NCI-H82 treated with DMSO at 0.1 percent for 48 hours (cell line): ENCODE data around the gene IL36RN.

Experiments
- DNase-seq: peaks from one replicate; lab custom pipeline; 2025; ENCODE audit not compliant: unreplicated experiment; lab: John Stamatoyannopoulos, UW

Gene IL36RN

GRCh38 chr2:113058998-113059960, at the start of gene IL36RN:
IL36RN (plus strand) TSS chr2:113059198; CDS start chr2:113059439, 241 bp downstream.
- no peak for DNase-seq

- no peak for DNase-seq
These were observed 49.4 kb upstream of the IL36RN start for GRCh38 chr2:113009622-113010021.

GRCh38 chr2:113010088-113010487, 48.9 kb upstream of the IL36RN start:
- DNase-seq, result no peak

GRCh38 chr2:113011108-113011507, 47.9 kb upstream of the IL36RN start:
- DNase-seq, result no peak

GRCh38 chr2:113012436-113013335, 46.3 kb upstream of the IL36RN start:
- DNase-seq, result no peak

- no peak for DNase-seq
These were observed 45.7 kb upstream of the IL36RN start for GRCh38 chr2:113013336-113013661.

GRCh38 chr2:113014067-113014466, 44.9 kb upstream of the IL36RN start:
- DNase-seq, result no peak

GRCh38 chr2:113015042-113015441, 44.0 kb upstream of the IL36RN start:
- DNase-seq, result no peak

GRCh38 chr2:113015655-113016054, 43.3 kb upstream of the IL36RN start:
- DNase-seq, result no peak

- DNase-seq, result no peak
These were observed 40.5 kb upstream of the IL36RN start for GRCh38 chr2:113018509-113018908.

GRCh38 chr2:113021312-113021711, 37.7 kb upstream of the IL36RN start:
- DNase-seq, result no peak

GRCh38 chr2:113024764-113025163, 34.2 kb upstream of the IL36RN start:
- DNase-seq, result no peak

- no peak for DNase-seq
These were observed 33.3 kb upstream of the IL36RN start for GRCh38 chr2:113025737-113026136.

GRCh38 chr2:113027691-113028090, 31.3 kb upstream of the IL36RN start:
- DNase-seq, result no peak

- DNase-seq, result no peak
These were observed 30.9 kb upstream of the IL36RN start for GRCh38 chr2:113028112-113028511.

GRCh38 chr2:113032737-113033136, 26.3 kb upstream of the IL36RN start:
- no peak for DNase-seq

GRCh38 chr2:113034016-113034415, 25.0 kb upstream of the IL36RN start:
- DNase-seq, result no peak

GRCh38 chr2:113036763-113037162, 22.2 kb upstream of the IL36RN start:
- DNase-seq, result no peak

GRCh38 chr2:113038291-113038690, 20.7 kb upstream of the IL36RN start:
- no peak for DNase-seq

GRCh38 chr2:113039158-113039557, 19.8 kb upstream of the IL36RN start:
- no peak for DNase-seq

GRCh38 chr2:113039719-113040118, 19.3 kb upstream of the IL36RN start:
- DNase-seq, result no peak

- DNase-seq, result no peak
These were observed 17.1 kb upstream of the IL36RN start for GRCh38 chr2:113041871-113042270.
